Peyer's patch (tissue), 4 donors: ENCODE data around the gene KRT72. TPM values are rescaled to one million over a fixed set of nuclear protein-coding genes. Genes with fewer than 3 reads are reported as not detected.

ENCODE experiments used
- DNase-seq, 3 donors: peaks; one replicate each; pipeline ENCODE4 v3.0.0-alpha.2; 2017 to 2019
- H3K27ac ChIP-seq, 4 donors: fragments of 200-600 bp; sonication (generic); one replicate each; pipeline ENCODE4 v1.5.1; 2016 to 2019
- H3K27me3 ChIP-seq, 2 donors: fragments of 200-600 bp; sonication (generic); one replicate each; pipeline ENCODE4 v1.5.1; 2019
- H3K36me3 ChIP-seq, 3 donors: fragments of 200-600 bp; sonication (generic); one replicate each; pipeline ENCODE4 v1.5.1; 2016 to 2019
- H3K4me1 ChIP-seq, 4 donors: fragments of 200-600 bp; sonication (generic); one replicate each; pipeline ENCODE4 v1.5.1; 2016 to 2019
- H3K4me3 ChIP-seq, 4 donors: fragments of 200-600 bp; sonication (generic); 1 replicate in 3 of 4; 2 replicates in 1 of 4; pipeline ENCODE4 v1.5.1; 2016 to 2019; ENCODE audit warnings: mild to moderate bottlenecking in 1 of 4
- H3K9me3 ChIP-seq, 4 donors: fragments of 200-600 bp; sonication (generic); one replicate each; pipeline ENCODE4 v1.5.1; 2016 to 2019; ENCODE audit warnings: mild to moderate bottlenecking in 1 of 4
- CTCF ChIP-seq, 6 experiments: fragments of 450-650 bp in 4 of 6; fragments of 200-600 bp in 2 of 6; sonication (generic) in 1 of 6; IDR thresholded peaks; one replicate each; pipeline ENCODE4 v1.5.1; 2017 to 2019; ENCODE audit warnings: antibody characterized with exemption in 6 of 6, mild to moderate bottlenecking in 3 of 6, moderate library complexity in 1 of 6
- POLR2A ChIP-seq, 2 donors: fragments of 450-650 bp; IDR thresholded peaks; one replicate each; pipeline ENCODE4 v1.5.1; 2017; ENCODE audit warnings: antibody characterized with exemption in 2 of 2, mild to moderate bottlenecking in 2 of 2, moderate library complexity in 2 of 2
- total RNA-seq, 4 donors: library from RNA; depleted of rRNA; stranded (reverse); fragments of >200 nt; gene quantifications; one replicate each; pipeline ENCODE4 v1.1.0, GENCODE V29; 2016

The KRT72 gene
- total RNA-seq, 4 donors from 2014 or later, result 1.1 to 4.5 (median 2.3) TPM; not detected in 1

GRCh38 chr12:52630008-52630500 lies 28.8 kb upstream of the KRT72 start:
- no peaks in the 10 kb centered on the region for H3K36me3 ChIP-seq
- no peaks in the 10 kb centered on the region for H3K27me3 ChIP-seq
- no peak overlapping the region for H3K4me3 ChIP-seq
- TF ChIP-seq CTCF (IDR thresholded peaks at IDR 0.05) (no peak), POLR2A (IDR thresholded peaks at IDR 0.05) (no peak)
- no peaks in the 10 kb centered on the region for H3K4me1 ChIP-seq
- DNase-seq, result no peak
- no peak overlapping the region for H3K27ac ChIP-seq
- no peaks in the 10 kb centered on the region for H3K9me3 ChIP-seq

GRCh38 chr12:52629281-52630007 lies 28.2 kb upstream of the KRT72 start:
- Histone ChIP-seq H3K36me3 (no peaks in the 10 kb centered on the region), H3K4me3 (no peak overlapping the region), H3K27ac (no peak overlapping the region), H3K4me1 (no peaks in the 10 kb centered on the region), H3K27me3 (no peaks in the 10 kb centered on the region), H3K9me3 (no peaks in the 10 kb centered on the region)
- DNase-seq, result no peak
- TF ChIP-seq CTCF (IDR thresholded peaks at IDR 0.05) (no peak), POLR2A (IDR thresholded peaks at IDR 0.05) (no peak)

GRCh38 chr12:52628841-52629240 lies 27.6 kb upstream of the KRT72 start:
- DNase-seq, result no peak
- Histone ChIP-seq H3K4me1 (no peaks in the 10 kb centered on the region), H3K27ac (no peak overlapping the region), H3K9me3 (no peaks in the 10 kb centered on the region), H3K36me3 (no peaks in the 10 kb centered on the region), H3K4me3 (no peak overlapping the region), H3K27me3 (no peaks in the 10 kb centered on the region)
- no peak for TF ChIP-seq CTCF (IDR thresholded peaks at IDR 0.05)
- TF ChIP-seq POLR2A (IDR thresholded peaks at IDR 0.05), result no peak

- no peaks in the 10 kb centered on the region for H3K9me3 ChIP-seq
- H3K4me3 ChIP-seq, result no peak overlapping the region
- no peaks in the 10 kb centered on the region for H3K27me3 ChIP-seq
- H3K27ac ChIP-seq, result no peak overlapping the region
- H3K4me1 ChIP-seq, result no peaks in the 10 kb centered on the region
- H3K36me3 ChIP-seq, result no peaks in the 10 kb centered on the region
- no peak for TF ChIP-seq POLR2A (IDR thresholded peaks at IDR 0.05)
- TF ChIP-seq CTCF (IDR thresholded peaks at IDR 0.05), result no peak
- no peak for DNase-seq
Observed at GRCh38 chr12:52628111-52628507, 26.8 kb upstream of the KRT72 start.

- Histone ChIP-seq H3K4me1 (no peaks in the 10 kb centered on the region), H3K27ac (no peak overlapping the region), H3K4me3 (no peak overlapping the region), H3K9me3 (no peaks in the 10 kb centered on the region), H3K36me3 (no peaks in the 10 kb centered on the region), H3K27me3 (no peaks in the 10 kb centered on the region)
- TF ChIP-seq POLR2A (IDR thresholded peaks at IDR 0.05) (no peak), CTCF (IDR thresholded peaks at IDR 0.05) (no peak)
- DNase-seq, result peak in 1 of 3 donors; percentile 5
Observed at GRCh38 chr12:52627395-52628110, 26.3 kb upstream of the KRT72 start.
